Kidney epithelial cell (primary cell): ENCODE results near the gene UBASH3B. TPM values are rescaled to one million over a fixed set of nuclear protein-coding genes. Genes with fewer than 3 reads are reported as not detected.

Source experiments
- DNase-seq: peaks from one replicate; pipeline ENCODE4 v3.0.0-alpha.2; 2010; ENCODE audit warnings: low read depth
- H3K27me3 ChIP-seq: 2 replicates; pipeline ENCODE4 v1.6.0; 2011; ENCODE audit warnings: low read length; ENCODE audit not compliant: control insufficient read depth, insufficient read depth
- H3K36me3 ChIP-seq: 2 replicates; pipeline ENCODE4 v1.5.1; 2011; ENCODE audit warnings: low read length; ENCODE audit not compliant: control insufficient read depth, insufficient read depth
- H3K4me3 ChIP-seq: 2 replicates; pipeline ENCODE4 v1.5.1; 2011; ENCODE audit warnings: low read depth, mild to moderate bottlenecking, control low read depth, low read length
- total RNA-seq: library from RNA; depleted of rRNA; stranded (reverse); fragments of >200 nt; gene quantifications from 2 replicates; pipeline ENCODE4 v1.2.3, GENCODE V29; 2015
- TF ChIP-seq, protein P1 (sequence below): IDR thresholded peaks from 2 replicates; pipeline ENCODE4 v1.5.1; 2011; ENCODE audit warnings: mild to moderate bottlenecking, moderate library complexity, low read length, control low read depth, inconsistent platforms; ENCODE audit not compliant: insufficient read depth, poor library complexity, severe bottlenecking

Gene UBASH3B
- total RNA-seq, 1 donor from 2014 or later: 32.0 TPM

DNA sequence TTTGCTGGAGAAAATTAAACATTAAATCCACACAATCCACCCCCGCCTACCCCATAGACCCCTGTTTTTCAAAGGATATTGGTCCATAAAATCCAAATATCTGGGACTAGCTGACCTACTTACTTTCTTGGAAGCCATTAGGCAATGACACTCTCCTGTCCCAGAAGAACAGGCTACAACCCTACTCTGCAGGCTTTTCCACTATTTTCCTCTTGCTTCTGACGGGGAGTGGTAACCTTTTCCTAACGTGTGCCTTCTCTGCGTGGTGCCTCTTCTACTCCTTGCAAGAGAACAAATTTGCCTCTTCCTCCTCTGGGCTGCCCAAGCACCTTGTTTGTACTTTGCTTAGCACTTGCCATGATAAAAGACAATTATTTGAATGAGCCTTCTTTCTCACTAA lies 51.6 kb downstream of the UBASH3B start:
- DNase-seq: no peak
- TF ChIP-seq, protein P1, sequence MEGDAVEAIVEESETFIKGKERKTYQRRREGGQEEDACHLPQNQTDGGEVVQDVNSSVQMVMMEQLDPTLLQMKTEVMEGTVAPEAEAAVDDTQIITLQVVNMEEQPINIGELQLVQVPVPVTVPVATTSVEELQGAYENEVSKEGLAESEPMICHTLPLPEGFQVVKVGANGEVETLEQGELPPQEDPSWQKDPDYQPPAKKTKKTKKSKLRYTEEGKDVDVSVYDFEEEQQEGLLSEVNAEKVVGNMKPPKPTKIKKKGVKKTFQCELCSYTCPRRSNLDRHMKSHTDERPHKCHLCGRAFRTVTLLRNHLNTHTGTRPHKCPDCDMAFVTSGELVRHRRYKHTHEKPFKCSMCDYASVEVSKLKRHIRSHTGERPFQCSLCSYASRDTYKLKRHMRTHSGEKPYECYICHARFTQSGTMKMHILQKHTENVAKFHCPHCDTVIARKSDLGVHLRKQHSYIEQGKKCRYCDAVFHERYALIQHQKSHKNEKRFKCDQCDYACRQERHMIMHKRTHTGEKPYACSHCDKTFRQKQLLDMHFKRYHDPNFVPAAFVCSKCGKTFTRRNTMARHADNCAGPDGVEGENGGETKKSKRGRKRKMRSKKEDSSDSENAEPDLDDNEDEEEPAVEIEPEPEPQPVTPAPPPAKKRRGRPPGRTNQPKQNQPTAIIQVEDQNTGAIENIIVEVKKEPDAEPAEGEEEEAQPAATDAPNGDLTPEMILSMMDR: no peak
- H3K4me3 ChIP-seq: no peak overlapping the region
- no peaks in the 10 kb centered on the region for H3K27me3 ChIP-seq
- H3K36me3 ChIP-seq: no peaks in the 10 kb centered on the region

DNA sequence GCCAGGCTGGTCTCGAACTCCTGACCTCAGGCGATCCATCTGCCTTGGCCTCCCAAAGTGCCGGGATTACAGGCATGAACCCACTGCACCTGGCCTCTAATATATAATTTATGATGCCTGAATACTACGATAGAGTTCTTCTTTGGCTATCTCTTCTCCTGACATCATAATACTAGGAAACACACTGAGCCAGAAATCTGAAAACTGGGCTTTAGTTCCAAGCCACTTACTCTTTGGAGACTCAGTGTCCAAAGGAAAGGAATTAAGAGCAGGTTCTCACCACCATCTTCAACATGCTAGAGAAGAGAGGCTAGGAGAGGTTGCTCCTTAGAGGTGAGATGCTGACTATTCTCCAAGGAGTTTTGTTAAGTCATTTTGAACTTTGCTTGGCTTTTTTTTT lies 52.4 kb downstream of the UBASH3B start:
- Histone ChIP-seq H3K36me3 (no peaks in the 10 kb centered on the region), H3K4me3 (no peak overlapping the region), H3K27me3 (no peaks in the 10 kb centered on the region)
- TF ChIP-seq, protein P1: no peak
- no peak for DNase-seq

DNA sequence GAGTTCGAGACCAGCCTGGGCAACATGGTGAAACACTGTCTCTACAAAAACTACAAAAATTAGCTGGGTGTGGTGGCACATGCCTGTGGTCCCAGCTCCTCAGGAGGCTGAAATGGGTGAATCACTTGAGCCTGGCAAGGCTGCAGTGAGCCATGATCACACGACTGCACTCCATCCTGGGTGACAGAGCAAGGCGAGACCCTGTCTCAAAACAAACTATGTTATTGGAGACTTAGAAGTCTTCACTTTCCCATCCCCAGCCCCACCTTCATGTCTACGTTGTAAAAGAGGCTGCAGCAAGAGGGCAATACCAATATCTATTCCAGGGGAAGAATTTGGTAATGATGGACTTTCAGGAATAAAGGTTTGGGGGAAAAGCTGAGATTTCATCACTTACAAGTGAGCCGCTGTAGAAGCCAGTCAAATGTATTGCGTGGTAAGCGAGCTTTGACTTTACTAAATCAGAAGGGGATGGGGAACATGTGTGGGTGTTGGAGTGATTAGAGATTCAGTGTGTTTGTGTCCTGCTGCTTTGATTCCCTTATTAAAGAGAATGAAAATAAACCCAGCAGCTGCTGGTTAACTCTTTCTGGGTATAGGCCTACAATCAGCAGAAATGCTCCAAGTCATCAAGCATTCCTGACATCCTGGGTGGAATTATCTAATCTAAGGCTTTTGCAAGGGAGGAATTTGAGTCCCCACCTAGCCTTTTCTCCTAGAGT lies 53.7 kb downstream of the UBASH3B start:
- no peaks in the 10 kb centered on the region for H3K27me3 ChIP-seq
- DNase-seq: peak; percentile 83
- no peaks in the 10 kb centered on the region for H3K36me3 ChIP-seq
- no peak overlapping the region for H3K4me3 ChIP-seq
- TF ChIP-seq, protein P1: no peak

DNA sequence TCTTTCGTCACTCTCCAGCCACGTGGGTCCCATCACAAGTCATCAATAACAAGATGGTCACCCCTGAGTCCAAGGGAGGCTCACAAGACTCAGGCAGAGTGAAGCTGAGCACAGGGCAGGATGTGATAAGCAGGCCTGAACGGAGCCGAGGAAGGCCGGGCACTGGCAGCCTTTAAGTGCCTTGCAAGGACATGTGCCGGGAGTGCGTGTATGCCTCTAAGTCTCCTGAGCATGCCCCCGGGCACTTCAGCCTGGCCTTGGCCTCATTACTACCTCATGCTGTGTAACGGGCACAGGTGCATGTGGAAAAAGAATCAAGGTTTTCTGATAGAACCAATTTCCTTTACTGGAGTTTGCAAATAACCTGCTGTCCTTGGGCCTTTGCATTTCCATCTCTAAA lies 55.8 kb downstream of the UBASH3B start:
- TF ChIP-seq, protein P1: no peak
- Histone ChIP-seq H3K27me3 (no peaks in the 10 kb centered on the region), H3K36me3 (no peaks in the 10 kb centered on the region), H3K4me3 (no peak overlapping the region)
- DNase-seq: no peak

DNA sequence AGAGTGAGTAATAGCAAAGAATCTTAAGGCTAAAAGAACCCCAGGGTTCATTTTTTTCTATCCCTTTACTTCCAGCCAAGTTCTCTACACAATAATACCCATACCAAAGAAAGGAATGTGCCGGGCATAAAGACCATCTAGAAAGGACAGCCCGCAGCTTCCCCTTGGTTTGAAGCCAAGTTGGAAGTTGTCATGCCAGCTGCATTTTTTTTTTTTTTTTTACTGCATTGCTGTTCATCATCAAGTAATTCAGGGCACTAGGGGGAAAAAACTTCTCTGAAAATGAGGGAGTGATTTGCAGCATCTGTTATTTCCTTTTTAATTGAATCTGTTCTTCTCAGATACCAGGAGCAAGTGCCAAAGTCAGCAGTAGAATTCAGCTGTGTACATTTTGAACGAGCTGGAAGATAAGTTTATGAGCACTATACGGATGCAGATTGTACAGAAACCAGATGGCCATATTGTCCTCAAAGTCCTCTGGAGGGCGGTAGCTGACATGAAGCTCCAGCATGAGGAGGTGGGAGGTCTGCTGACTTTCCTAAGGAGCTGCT lies 56.4 kb downstream of the UBASH3B start:
- TF ChIP-seq, protein P1: no peak
- no peak for DNase-seq
- Histone ChIP-seq H3K27me3 (no peaks in the 10 kb centered on the region), H3K36me3 (no peaks in the 10 kb centered on the region), H3K4me3 (no peak overlapping the region)

DNA sequence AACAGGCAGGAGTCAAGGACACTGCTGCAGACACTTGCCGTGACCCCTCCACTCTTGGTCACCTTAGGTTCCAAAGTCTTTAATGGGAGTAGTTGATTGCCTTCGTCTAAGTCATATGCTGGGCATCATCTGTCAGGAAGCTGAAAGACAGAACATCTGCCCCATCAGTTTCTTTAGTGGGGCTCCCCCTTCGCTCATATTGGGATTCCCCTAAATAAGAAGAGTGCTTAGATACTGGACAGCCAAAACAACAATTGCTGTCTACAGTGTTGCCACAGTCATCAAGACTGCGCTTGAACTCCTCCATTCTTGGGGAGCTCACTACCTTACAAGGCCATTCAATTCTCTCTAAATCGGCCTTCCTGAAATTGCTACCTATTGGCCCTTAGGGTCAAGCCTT lies 58.5 kb downstream of the UBASH3B start:
- DNase-seq: no peak
- Histone ChIP-seq H3K27me3 (no peaks in the 10 kb centered on the region), H3K36me3 (no peaks in the 10 kb centered on the region), H3K4me3 (no peak overlapping the region)
- TF ChIP-seq, protein P1: no peak
